Astrocyte (in vitro differentiated cells and primary cell): ENCODE measurements around the gene PACRG. TPM values are rescaled to one million over a fixed set of nuclear protein-coding genes. Genes with fewer than 3 reads are reported as not detected.

Experiments
- DNase-seq: peaks from one replicate; pipeline ENCODE4 v3.0.0-alpha.2; 2010; ENCODE audit warnings: low read depth
- FAIRE-seq: peaks from 2 replicates; lab custom pipeline; 2011; peaks lifted over from hg19 to GRCh38; lab: Jason Lieb, UNC
- H2AFZ ChIP-seq: 2 replicates; pipeline ENCODE4 v1.6.0; 2012; ENCODE audit warnings: low read depth, low read length, inconsistent platforms
- H3K27ac ChIP-seq: 2 replicates; pipeline ENCODE4 v1.5.1; 2011; ENCODE audit warnings: low read depth, low read length, inconsistent platforms
- H3K27me3 ChIP-seq: 2 replicates; pipeline ENCODE4 v1.6.0; 2011; ENCODE audit warnings: low read length, inconsistent platforms; ENCODE audit not compliant: insufficient read depth
- H3K36me3 ChIP-seq: 2 replicates; pipeline ENCODE4 v1.5.1; 2011; ENCODE audit warnings: low read length, inconsistent platforms; ENCODE audit not compliant: insufficient read depth
- H3K4me1 ChIP-seq: 2 replicates; pipeline ENCODE4 v1.5.1; 2011; ENCODE audit warnings: low read length, inconsistent platforms; ENCODE audit not compliant: insufficient read depth
- H3K4me2 ChIP-seq: 2 replicates; pipeline ENCODE4 v1.6.0; 2012; ENCODE audit warnings: low read length, inconsistent platforms
- H3K4me3 ChIP-seq: 2 replicates; pipeline ENCODE4 v1.5.1; 2011; ENCODE audit warnings: low read depth, mild to moderate bottlenecking, low read length, inconsistent platforms; ENCODE audit not compliant: insufficient read depth
- H3K79me2 ChIP-seq: 2 replicates; pipeline ENCODE4 v1.6.0; 2012; ENCODE audit warnings: mild to moderate bottlenecking, low read length, inconsistent platforms; ENCODE audit not compliant: insufficient read depth
- H3K9ac ChIP-seq: 2 replicates; pipeline ENCODE4 v1.6.0; 2012; ENCODE audit warnings: mild to moderate bottlenecking, low read length, inconsistent platforms
- H3K9me3 ChIP-seq: 2 replicates; pipeline ENCODE4 v1.5.1; 2012; ENCODE audit warnings: low read depth, mild to moderate bottlenecking, low read length, inconsistent platforms; ENCODE audit not compliant: insufficient read depth
- H4K20me1 ChIP-seq: 2 replicates; pipeline ENCODE4 v1.6.0; 2012; ENCODE audit warnings: low read length, inconsistent platforms; ENCODE audit not compliant: insufficient read depth
- H3K27ac Mint-ChIP-seq: one replicate; pipeline ENCODE4 v1.8.0; 2021; ENCODE audit warnings: mild to moderate bottlenecking, mixed read lengths; ENCODE audit not compliant: unreplicated experiment
- H3K27me3 Mint-ChIP-seq: one replicate; pipeline ENCODE4 v1.8.0; 2021; ENCODE audit warnings: low read depth, mixed read lengths; ENCODE audit not compliant: unreplicated experiment
- H3K36me3 Mint-ChIP-seq: one replicate; pipeline ENCODE4 v1.8.0; 2021; ENCODE audit warnings: low read depth, mixed read lengths; ENCODE audit not compliant: unreplicated experiment
- H3K4me1 Mint-ChIP-seq: one replicate; pipeline ENCODE4 v1.8.0; 2021; ENCODE audit warnings: low read depth, mixed read lengths; ENCODE audit not compliant: unreplicated experiment
- H3K4me3 Mint-ChIP-seq: one replicate; pipeline ENCODE4 v1.8.0; 2021; ENCODE audit warnings: mild to moderate bottlenecking, moderate library complexity, mixed read lengths; ENCODE audit not compliant: unreplicated experiment
- H3K9me3 Mint-ChIP-seq: one replicate; pipeline ENCODE4 v1.8.0; 2021; ENCODE audit warnings: mild to moderate bottlenecking, mixed read lengths; ENCODE audit not compliant: unreplicated experiment
- EZH2 ChIP-seq: IDR thresholded peaks from 2 replicates; pipeline ENCODE4 v1.6.1; 2012; ENCODE audit warnings: mild to moderate bottlenecking, low read length, inconsistent platforms; ENCODE audit not compliant: insufficient read depth
- total RNA-seq: library from RNA; stranded (reverse); gene quantifications from 2 replicates; pipeline ENCODE4 v1.2.1, GENCODE V29; 2021
- TF ChIP-seq, protein P1 (sequence below): IDR thresholded peaks from 2 replicates; pipeline ENCODE4 v1.5.1; 2011; ENCODE audit warnings: low read depth, mild to moderate bottlenecking, inconsistent platforms, low read length, moderate library complexity; ENCODE audit not compliant: insufficient read depth

PACRG gene
- total RNA-seq, 1 donor from 2014 or later: not detected

GRCh38 chr6:162680367-162680766, 47.4 kb upstream of the PACRG start:
- no peaks in the 10 kb centered on the region for H3K9me3 ChIP-seq
- Mint-ChIP-seq H3K36me3 (no peaks in the 10 kb centered on the region), H3K27me3 (no peaks in the 10 kb centered on the region), H3K9me3 (no peaks in the 10 kb centered on the region), H3K4me1 (no peaks in the 10 kb centered on the region), H3K4me3 (no peak overlapping the region), H3K27ac (no peak overlapping the region)
- H3K27me3 ChIP-seq: no peaks in the 10 kb centered on the region
- no peak for FAIRE-seq
- no peak overlapping the region for H2AFZ ChIP-seq
- H3K9ac ChIP-seq: no peak overlapping the region
- H3K27ac ChIP-seq: no peak overlapping the region
- H4K20me1 ChIP-seq: no peaks in the 10 kb centered on the region
- no peaks in the 10 kb centered on the region for H3K79me2 ChIP-seq
- H3K36me3 ChIP-seq: no peaks in the 10 kb centered on the region
- H3K4me3 ChIP-seq: no peak overlapping the region
- no peak overlapping the region for H3K4me2 ChIP-seq
- no peaks in the 10 kb centered on the region for H3K4me1 ChIP-seq
- TF ChIP-seq, protein P1, sequence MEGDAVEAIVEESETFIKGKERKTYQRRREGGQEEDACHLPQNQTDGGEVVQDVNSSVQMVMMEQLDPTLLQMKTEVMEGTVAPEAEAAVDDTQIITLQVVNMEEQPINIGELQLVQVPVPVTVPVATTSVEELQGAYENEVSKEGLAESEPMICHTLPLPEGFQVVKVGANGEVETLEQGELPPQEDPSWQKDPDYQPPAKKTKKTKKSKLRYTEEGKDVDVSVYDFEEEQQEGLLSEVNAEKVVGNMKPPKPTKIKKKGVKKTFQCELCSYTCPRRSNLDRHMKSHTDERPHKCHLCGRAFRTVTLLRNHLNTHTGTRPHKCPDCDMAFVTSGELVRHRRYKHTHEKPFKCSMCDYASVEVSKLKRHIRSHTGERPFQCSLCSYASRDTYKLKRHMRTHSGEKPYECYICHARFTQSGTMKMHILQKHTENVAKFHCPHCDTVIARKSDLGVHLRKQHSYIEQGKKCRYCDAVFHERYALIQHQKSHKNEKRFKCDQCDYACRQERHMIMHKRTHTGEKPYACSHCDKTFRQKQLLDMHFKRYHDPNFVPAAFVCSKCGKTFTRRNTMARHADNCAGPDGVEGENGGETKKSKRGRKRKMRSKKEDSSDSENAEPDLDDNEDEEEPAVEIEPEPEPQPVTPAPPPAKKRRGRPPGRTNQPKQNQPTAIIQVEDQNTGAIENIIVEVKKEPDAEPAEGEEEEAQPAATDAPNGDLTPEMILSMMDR: no peak
- TF ChIP-seq EZH2: no peak
- DNase-seq: no peak

DNA sequence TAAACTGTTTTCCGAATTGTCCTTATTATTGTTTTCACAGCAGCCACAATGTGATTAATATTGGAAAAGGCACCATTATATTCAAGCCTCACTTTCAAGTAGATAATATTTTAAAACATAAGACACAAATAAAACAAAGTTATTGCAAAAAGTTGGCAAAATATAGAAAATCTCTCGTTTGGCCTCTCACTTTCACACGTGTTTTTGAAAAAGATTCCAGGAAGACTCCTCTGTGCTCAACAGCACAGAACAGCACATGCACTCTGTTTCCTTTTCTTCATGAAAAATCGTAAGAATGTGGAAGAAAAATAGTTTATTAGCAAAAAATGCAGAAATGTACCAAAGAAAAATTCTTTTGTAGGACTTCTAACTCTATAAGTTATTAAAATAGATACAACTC, 46.9 kb upstream of the PACRG start:
- H3K36me3 ChIP-seq: no peaks in the 10 kb centered on the region
- no peaks in the 10 kb centered on the region for H4K20me1 ChIP-seq
- no peaks in the 10 kb centered on the region for H3K4me1 ChIP-seq
- H3K4me3 Mint-ChIP-seq: no peak overlapping the region
- no peaks in the 10 kb centered on the region for H3K4me1 Mint-ChIP-seq
- no peaks in the 10 kb centered on the region for H3K27me3 Mint-ChIP-seq
- H3K4me3 ChIP-seq: no peak overlapping the region
- FAIRE-seq (no peak), DNase-seq (no peak)
- no peak overlapping the region for H2AFZ ChIP-seq
- no peaks in the 10 kb centered on the region for H3K36me3 Mint-ChIP-seq
- no peak overlapping the region for H3K27ac Mint-ChIP-seq
- H3K27ac ChIP-seq: no peak overlapping the region
- no peak overlapping the region for H3K9ac ChIP-seq
- H3K27me3 ChIP-seq: no peaks in the 10 kb centered on the region
- no peaks in the 10 kb centered on the region for H3K9me3 ChIP-seq
- H3K9me3 Mint-ChIP-seq: no peaks in the 10 kb centered on the region
- H3K79me2 ChIP-seq: no peaks in the 10 kb centered on the region
- TF ChIP-seq, protein P1: no peak
- H3K4me2 ChIP-seq: no peak overlapping the region

GRCh38 chr6:162681447-162681846, 46.3 kb upstream of the PACRG start:
- no peaks in the 10 kb centered on the region for H3K4me1 ChIP-seq
- H3K27ac ChIP-seq: no peak overlapping the region
- no peak for TF ChIP-seq EZH2
- TF ChIP-seq, protein P1: no peak
- H3K4me1 Mint-ChIP-seq: no peaks in the 10 kb centered on the region
- no peaks in the 10 kb centered on the region for H3K36me3 Mint-ChIP-seq
- no peaks in the 10 kb centered on the region for H3K27me3 ChIP-seq
- H3K27me3 Mint-ChIP-seq: no peaks in the 10 kb centered on the region
- no peak overlapping the region for H3K27ac Mint-ChIP-seq
- no peaks in the 10 kb centered on the region for H3K9me3 ChIP-seq
- no peaks in the 10 kb centered on the region for H3K79me2 ChIP-seq
- no peaks in the 10 kb centered on the region for H3K36me3 ChIP-seq
- FAIRE-seq (no peak), DNase-seq (no peak)
- H3K4me3 ChIP-seq: no peak overlapping the region
- no peak overlapping the region for H3K9ac ChIP-seq
- H4K20me1 ChIP-seq: no peaks in the 10 kb centered on the region
- H2AFZ ChIP-seq: no peak overlapping the region
- no peak overlapping the region for H3K4me3 Mint-ChIP-seq
- no peaks in the 10 kb centered on the region for H3K9me3 Mint-ChIP-seq
- H3K4me2 ChIP-seq: no peak overlapping the region
